Measurements from ENCODE around the gene BTBD1.
"Not testable (repeated sequence)": the region's sequence is repeated elsewhere in the genome, so short reads cannot be mapped to it uniquely, and the experiment has no call there.

BTBD1 gene

DNA sequence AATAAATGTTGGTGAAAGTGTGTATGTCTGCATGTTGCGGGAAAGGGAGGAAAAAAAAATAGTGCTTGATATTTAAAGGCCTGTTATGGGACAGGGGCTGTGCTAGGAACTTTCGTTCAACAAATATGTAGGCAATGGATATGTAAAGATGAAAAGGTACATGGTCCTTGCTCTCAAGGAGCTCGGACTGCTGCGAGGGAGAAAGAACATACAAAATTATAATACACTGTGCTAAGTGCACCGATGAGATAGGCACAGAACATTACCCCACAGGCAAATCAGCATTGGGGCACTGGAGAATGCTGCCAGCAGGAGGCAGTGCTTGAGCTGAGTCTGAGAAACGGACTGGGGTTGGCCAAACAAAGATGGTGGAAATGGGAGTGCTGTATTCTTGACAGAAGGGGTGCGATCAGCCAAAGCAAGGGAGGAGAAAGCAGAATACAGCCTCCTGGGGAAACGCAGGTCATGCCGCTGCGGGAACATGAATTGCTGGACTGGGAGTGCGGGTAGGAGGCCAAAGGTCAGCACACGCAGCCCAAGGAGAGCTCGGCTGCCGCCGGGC lies 56.3 kb downstream of the BTBD1 start:
- Histone ChIP-seq H3K4me1 (ENCODE audit: control insufficient read depth, insufficient read depth, low read depth, low read length) (peaks cover 5% of the 10 kb centered on the region), H3K27ac (ENCODE audit: low read length, poor library complexity, severe bottlenecking) (peak overlapping the region; percentile 56), H2BK12ac (ENCODE audit: low read length in 2 of 2) (no peak overlapping the region), H3K27me3 (ENCODE audit: control insufficient read depth in 1 of 2, insufficient read depth in 1 of 2, low read length in 2 of 2) (no peaks in the 10 kb centered on the region), H3K4ac (ENCODE audit: low read depth in 1 of 2, low read length in 2 of 2) (peak overlapping the region in 1 of 2 experiments; percentile 21), H3K4me3 (ENCODE audit: insufficient read depth in 1 of 2, low read depth in 1 of 2, low read length in 2 of 2) (peak overlapping the region; percentile 85 to 96), H2AFZ (ENCODE audit: low read depth, low read length) (peak overlapping the region; percentile 59), H3K4me2 (ENCODE audit: low read length, poor library complexity, severe bottlenecking) (peak overlapping the region; percentile 47), H2BK5ac (ENCODE audit: low read depth, low read length, poor library complexity, severe bottlenecking) (no peak overlapping the region), H3K23ac (ENCODE audit: low read length in 2 of 2) (no peak overlapping the region), H4K8ac (ENCODE audit: low read length) (peak overlapping the region; percentile 90), H3K9ac (ENCODE audit: low read length) (peak overlapping the region; percentile 94), H3K18ac (ENCODE audit: low read depth in 1 of 2, low read length in 2 of 2) (peak overlapping the region; percentile 50 to 82), H3K14ac (ENCODE audit: low read length in 2 of 2) (no peak overlapping the region), H3K9me3 (ENCODE audit: control insufficient read depth, low read length) (no peaks in the 10 kb centered on the region), H2BK120ac (ENCODE audit: low read depth, low read length) (no peak overlapping the region), H2AK5ac (ENCODE audit: low read length, severe bottlenecking) (no peak overlapping the region), H3K79me1 (replicated peaks; ENCODE audit: low read length, poor library complexity, severe bottlenecking) (peaks cover 22% of the 10 kb centered on the region), H4K91ac (ENCODE audit: low read length) (peak overlapping the region; percentile 40), H2BK15ac (ENCODE audit: low read depth, poor library complexity, severe bottlenecking) (peak overlapping the region; percentile 20), H3K36me3 (ENCODE audit: control insufficient read depth in 1 of 2, insufficient read depth in 2 of 2, low read depth in 1 of 2, low read length in 2 of 2) (peaks cover 19 to 39% of the 10 kb centered on the region in 2 experiments)
- peak; percentile 82 for DNase-seq
- 13% methylated on average over 11 of the region's 15 CpGs for WGBS

DNA sequence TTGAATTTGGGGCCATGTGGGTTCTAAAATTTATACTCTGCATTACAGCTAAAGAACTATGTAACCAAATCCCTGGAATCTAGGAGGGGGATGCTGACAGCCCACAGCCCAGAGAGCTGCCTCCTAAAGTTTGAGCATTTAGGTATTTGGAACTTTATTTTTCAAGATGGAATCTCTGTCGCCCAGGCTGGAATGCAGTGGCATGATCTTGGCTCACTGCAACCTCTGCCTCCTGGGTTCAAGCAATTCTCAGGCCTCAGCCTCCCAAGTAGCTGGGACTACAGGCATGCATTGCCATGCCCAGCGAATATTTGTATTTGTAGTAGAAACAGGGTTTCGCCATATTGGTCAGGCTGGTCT lies 66.4 kb downstream of the BTBD1 start:
- peaks cover 3 to 13% of the 10 kb centered on the region in 2 experiments for H3K36me3 ChIP-seq (ENCODE audit: control insufficient read depth in 1 of 2, insufficient read depth in 2 of 2, low read depth in 1 of 2, low read length in 2 of 2)
- DNase-seq; H3K23ac ChIP-seq (ENCODE audit: low read length in 2 of 2); H2AFZ ChIP-seq (ENCODE audit: low read depth, low read length); H3K14ac ChIP-seq (ENCODE audit: low read length in 2 of 2); H4K8ac ChIP-seq (ENCODE audit: low read length); H2AK5ac ChIP-seq (ENCODE audit: low read length, severe bottlenecking); H3K79me1 ChIP-seq (replicated peaks; ENCODE audit: low read length, poor library complexity, severe bottlenecking); H3K9me3 ChIP-seq (ENCODE audit: control insufficient read depth, low read length); H3K18ac ChIP-seq (ENCODE audit: low read depth in 1 of 2, low read length in 2 of 2); H3K4me3 ChIP-seq (ENCODE audit: insufficient read depth in 1 of 2, low read depth in 1 of 2, low read length in 2 of 2); H2BK5ac ChIP-seq (ENCODE audit: low read depth, low read length, poor library complexity, severe bottlenecking); H2BK120ac ChIP-seq (ENCODE audit: low read depth, low read length); H3K27me3 ChIP-seq (ENCODE audit: control insufficient read depth in 1 of 2, insufficient read depth in 1 of 2, low read length in 2 of 2); H3K4me2 ChIP-seq (ENCODE audit: low read length, poor library complexity, severe bottlenecking); H2BK12ac ChIP-seq (ENCODE audit: low read length in 2 of 2); H3K9ac ChIP-seq (ENCODE audit: low read length); H3K4ac ChIP-seq (ENCODE audit: low read depth in 1 of 2, low read length in 2 of 2); H3K27ac ChIP-seq (ENCODE audit: low read length, poor library complexity, severe bottlenecking); H3K4me1 ChIP-seq (ENCODE audit: control insufficient read depth, insufficient read depth, low read depth, low read length); H4K91ac ChIP-seq (ENCODE audit: low read length); H2BK15ac ChIP-seq (ENCODE audit: low read depth, poor library complexity, severe bottlenecking): not testable (repeated sequence)
- WGBS = 92% methylated on average over 3 of the region's 3 CpGs

GRCh38 chr15:82999905-83000671 lies 67.0 kb downstream of the BTBD1 start:
- no peak overlapping the region for H4K91ac ChIP-seq (ENCODE audit: low read length)
- H3K36me3 ChIP-seq (ENCODE audit: control insufficient read depth in 1 of 2, insufficient read depth in 2 of 2, low read depth in 1 of 2, low read length in 2 of 2) = peaks cover under 1 to 8% of the 10 kb centered on the region in 2 experiments

GRCh38 chr15:82999426-82999825 lies 67.6 kb downstream of the BTBD1 start:
- 99% methylated on average over 6 of the region's 6 CpGs for WGBS
- H3K23ac ChIP-seq (ENCODE audit: low read length in 2 of 2) = no peak overlapping the region

More at GRCh38 chr15:82999905-83000671, 67.0 kb downstream of the BTBD1 start:
- Histone ChIP-seq H3K9ac (ENCODE audit: low read length) (peak overlapping the region; percentile 71), H2BK120ac (ENCODE audit: low read depth, low read length) (no peak overlapping the region), H3K23ac (ENCODE audit: low read length in 2 of 2) (no peak overlapping the region), H3K9me3 (ENCODE audit: control insufficient read depth, low read length) (no peaks in the 10 kb centered on the region), H3K14ac (ENCODE audit: low read length in 2 of 2) (no peak overlapping the region), H2BK5ac (ENCODE audit: low read depth, low read length, poor library complexity, severe bottlenecking) (no peak overlapping the region), H3K27me3 (ENCODE audit: control insufficient read depth in 1 of 2, insufficient read depth in 1 of 2, low read length in 2 of 2) (no peaks in the 10 kb centered on the region), H3K4ac (ENCODE audit: low read depth in 1 of 2, low read length in 2 of 2) (peak overlapping the region in 1 of 2 experiments; percentile 2), H3K4me1 (ENCODE audit: control insufficient read depth, insufficient read depth, low read depth, low read length) (peaks cover 4% of the 10 kb centered on the region), H2BK15ac (ENCODE audit: low read depth, poor library complexity, severe bottlenecking) (no peak overlapping the region), H2BK12ac (ENCODE audit: low read length in 2 of 2) (no peak overlapping the region), H3K27ac (ENCODE audit: low read length, poor library complexity, severe bottlenecking) (no peak overlapping the region), H3K4me2 (ENCODE audit: low read length, poor library complexity, severe bottlenecking) (peak overlapping the region; percentile 72), H2AK5ac (ENCODE audit: low read length, severe bottlenecking) (peak overlapping the region; percentile 54), H4K8ac (ENCODE audit: low read length) (peak overlapping the region; percentile 66), H2AFZ (ENCODE audit: low read depth, low read length) (no peak overlapping the region), H3K4me3 (ENCODE audit: insufficient read depth in 1 of 2, low read depth in 1 of 2, low read length in 2 of 2) (peak overlapping the region in 1 of 2 experiments; percentile 71), H3K18ac (ENCODE audit: low read depth in 1 of 2, low read length in 2 of 2) (peak overlapping the region in 1 of 2 experiments; percentile 62), H3K79me1 (replicated peaks; ENCODE audit: low read length, poor library complexity, severe bottlenecking) (no peaks in the 10 kb centered on the region)
- peak; percentile 67 for DNase-seq
- WGBS = 48% methylated on average over 6 of the region's 6 CpGs

More at GRCh38 chr15:82999426-82999825, 67.6 kb downstream of the BTBD1 start:
- Histone ChIP-seq H2AFZ (ENCODE audit: low read depth, low read length) (no peak overlapping the region), H3K14ac (ENCODE audit: low read length in 2 of 2) (no peak overlapping the region), H2BK120ac (ENCODE audit: low read depth, low read length) (no peak overlapping the region), H3K4me2 (ENCODE audit: low read length, poor library complexity, severe bottlenecking) (no peak overlapping the region), H3K79me1 (replicated peaks; ENCODE audit: low read length, poor library complexity, severe bottlenecking) (no peaks in the 10 kb centered on the region), H3K18ac (ENCODE audit: low read depth in 1 of 2, low read length in 2 of 2) (no peak overlapping the region), H3K36me3 (ENCODE audit: control insufficient read depth in 1 of 2, insufficient read depth in 2 of 2, low read depth in 1 of 2, low read length in 2 of 2) (peaks cover 0 to 1% of the 10 kb centered on the region in 2 experiments), H3K4me1 (ENCODE audit: control insufficient read depth, insufficient read depth, low read depth, low read length) (peaks cover 4% of the 10 kb centered on the region), H2BK5ac (ENCODE audit: low read depth, low read length, poor library complexity, severe bottlenecking) (no peak overlapping the region), H4K8ac (ENCODE audit: low read length) (no peak overlapping the region), H4K91ac (ENCODE audit: low read length) (no peak overlapping the region), H3K9ac (ENCODE audit: low read length) (peak overlapping the region; percentile 71), H2BK15ac (ENCODE audit: low read depth, poor library complexity, severe bottlenecking) (no peak overlapping the region), H3K27me3 (ENCODE audit: control insufficient read depth in 1 of 2, insufficient read depth in 1 of 2, low read length in 2 of 2) (no peaks in the 10 kb centered on the region), H3K4ac (ENCODE audit: low read depth in 1 of 2, low read length in 2 of 2) (no peak overlapping the region), H2AK5ac (ENCODE audit: low read length, severe bottlenecking) (no peak overlapping the region), H3K27ac (ENCODE audit: low read length, poor library complexity, severe bottlenecking) (no peak overlapping the region), H2BK12ac (ENCODE audit: low read length in 2 of 2) (no peak overlapping the region), H3K9me3 (ENCODE audit: control insufficient read depth, low read length) (no peaks in the 10 kb centered on the region), H3K4me3 (ENCODE audit: insufficient read depth in 1 of 2, low read depth in 1 of 2, low read length in 2 of 2) (no peak overlapping the region)
- no peak for DNase-seq

Measured in mesenchymal stem cell (in vitro differentiated cells and primary cell).